Mesothelial cell of epicardium (in vitro differentiated cells): ENCODE measurements around the gene USP49. TPM values are rescaled to one million over a fixed set of nuclear protein-coding genes. Genes with fewer than 3 reads are reported as not detected.

Experiments used
- DNase-seq, 2 experiments: peaks; one replicate each; pipeline ENCODE4 v3.0.0; 2021; ENCODE audit warnings: low spot score in 2 of 2; ENCODE audit not compliant: unreplicated experiment in 2 of 2
- H3K27ac Mint-ChIP-seq: 2 replicates; pipeline ENCODE4 v1.8.0; 2021; ENCODE audit warnings: mixed read lengths
- H3K27me3 Mint-ChIP-seq: 2 replicates; pipeline ENCODE4 v1.8.0; 2021; ENCODE audit warnings: low read depth, mixed read lengths
- H3K36me3 Mint-ChIP-seq: 2 replicates; pipeline ENCODE4 v1.8.0; 2021; ENCODE audit warnings: mixed read lengths
- H3K4me1 Mint-ChIP-seq: 2 replicates; pipeline ENCODE4 v1.8.0; 2021; ENCODE audit warnings: mixed read lengths
- H3K4me3 Mint-ChIP-seq: 2 replicates; pipeline ENCODE4 v1.8.0; 2021; ENCODE audit warnings: mild to moderate bottlenecking, moderate library complexity, mixed read lengths
- H3K9me3 Mint-ChIP-seq: 2 replicates; pipeline ENCODE4 v1.8.0; 2021; ENCODE audit warnings: mixed read lengths
- CTCF ChIP-seq: fragments of 200-600 bp; sonication (generic); IDR thresholded peaks from one replicate; pipeline ENCODE4 v1.5.0; 2021; ENCODE audit warnings: antibody characterized with exemption; ENCODE audit not compliant: unreplicated experiment
- total RNA-seq: library from RNA; stranded (reverse); gene quantifications from 3 replicates; pipeline ENCODE4 v1.2.1, GENCODE V29; 2021

The USP49 gene
- total RNA-seq, 1 donor from 2014 or later = 12.1 TPM

- Mint-ChIP-seq H3K27ac (no peak overlapping the region), H3K9me3 (no peaks in the 10 kb centered on the region)
Measured at GRCh38 chr6:41763470-41763869, 131.7 kb downstream of the USP49 start.

GRCh38 chr6:41759905-41760579 is 135.1 kb downstream of the USP49 start:
- Mint-ChIP-seq H3K27ac (no peak overlapping the region), H3K36me3 (no peaks in the 10 kb centered on the region), H3K4me3 (no peak overlapping the region), H3K27me3 (peaks cover 39% of the 10 kb centered on the region), H3K4me1 (peaks cover 18% of the 10 kb centered on the region), H3K9me3 (no peaks in the 10 kb centered on the region)
- TF ChIP-seq CTCF = no peak
- no peak for DNase-seq

More at GRCh38 chr6:41763470-41763869, 131.7 kb downstream of the USP49 start:
- Mint-ChIP-seq H3K4me3 (no peak overlapping the region), H3K27me3 (peaks cover 55% of the 10 kb centered on the region), H3K36me3 (no peaks in the 10 kb centered on the region), H3K4me1 (peaks cover 29% of the 10 kb centered on the region)
- no peak for DNase-seq
- TF ChIP-seq CTCF = no peak

- TF ChIP-seq CTCF = no peak
- Mint-ChIP-seq H3K4me3 (no peak overlapping the region), H3K36me3 (no peaks in the 10 kb centered on the region), H3K27ac (peak overlapping the region; percentile 66), H3K4me1 (peaks cover 18% of the 10 kb centered on the region), H3K9me3 (no peaks in the 10 kb centered on the region), H3K27me3 (peaks cover 39% of the 10 kb centered on the region)
- DNase-seq = no peak
Measured at GRCh38 chr6:41759106-41759904, 135.9 kb downstream of the USP49 start.

- DNase-seq = no peak
- H3K4me1 Mint-ChIP-seq = peaks cover 17% of the 10 kb centered on the region
- H3K36me3 Mint-ChIP-seq = no peaks in the 10 kb centered on the region
- no peak for TF ChIP-seq CTCF
- H3K27ac Mint-ChIP-seq = no peak overlapping the region
- peaks cover 37% of the 10 kb centered on the region for H3K27me3 Mint-ChIP-seq
- H3K4me3 Mint-ChIP-seq = no peak overlapping the region
- H3K9me3 Mint-ChIP-seq = no peaks in the 10 kb centered on the region
Measured at GRCh38 chr6:41758641-41759035, 136.5 kb downstream of the USP49 start.

- Mint-ChIP-seq H3K4me3 (no peak overlapping the region), H3K9me3 (no peaks in the 10 kb centered on the region), H3K4me1 (peaks cover 12% of the 10 kb centered on the region), H3K27ac (no peak overlapping the region), H3K27me3 (peaks cover 39% of the 10 kb centered on the region), H3K36me3 (no peaks in the 10 kb centered on the region)
- no peak for TF ChIP-seq CTCF
- DNase-seq = no peak
Measured at GRCh38 chr6:41757931-41758640, 137.1 kb downstream of the USP49 start.
